ENCODE results near the gene CELSR1.

CELSR1 gene

DNA sequence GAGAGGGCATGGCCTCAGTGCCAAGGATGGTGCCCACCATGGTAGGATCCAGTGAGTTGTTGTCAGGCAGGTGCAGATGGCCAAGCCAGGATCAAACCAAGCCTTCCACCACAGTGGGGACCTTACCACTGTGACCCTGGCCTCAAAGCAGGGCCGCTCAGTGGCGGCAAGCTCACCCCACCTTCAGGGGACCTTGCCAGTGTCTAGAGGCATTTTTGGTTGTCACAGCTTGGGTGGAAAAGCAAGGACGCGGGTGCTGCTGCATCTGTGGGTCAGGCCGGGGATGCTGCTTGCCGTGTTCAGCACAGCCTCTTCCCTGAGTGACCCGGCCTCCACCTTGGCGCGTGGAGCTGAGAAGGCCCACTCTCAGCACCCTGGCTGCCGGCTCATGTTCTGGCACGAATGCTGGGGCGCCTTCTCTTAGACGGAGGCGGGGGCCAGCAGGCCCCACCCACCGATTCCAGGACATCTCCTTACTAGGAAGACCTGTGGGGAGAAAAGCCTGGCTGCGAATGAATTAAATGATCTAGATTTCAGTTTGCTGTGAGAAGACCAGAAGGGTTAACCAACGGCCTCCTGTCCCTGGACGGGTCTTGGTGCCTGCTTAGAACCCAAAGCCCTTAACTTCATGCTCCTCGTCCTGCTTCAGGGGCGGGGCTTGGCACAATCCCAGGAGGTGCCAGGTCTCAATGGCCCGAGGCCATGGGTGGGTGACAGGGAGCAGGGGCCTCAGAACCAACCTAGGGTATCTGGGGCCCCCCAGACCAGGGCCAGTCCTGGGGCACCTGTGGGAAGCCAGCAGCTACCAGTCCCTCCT lies 183.0 kb downstream of the CELSR1 start:
- DNase-seq (ENCODE audit: low read depth in 2 of 2, low spot score in 1 of 2) = no peak

GRCh38 chr22:46353483-46354105 lies 183.8 kb downstream of the CELSR1 start:
- DNase-seq (ENCODE audit: low read depth in 2 of 2, low spot score in 1 of 2) = no peak

DNA sequence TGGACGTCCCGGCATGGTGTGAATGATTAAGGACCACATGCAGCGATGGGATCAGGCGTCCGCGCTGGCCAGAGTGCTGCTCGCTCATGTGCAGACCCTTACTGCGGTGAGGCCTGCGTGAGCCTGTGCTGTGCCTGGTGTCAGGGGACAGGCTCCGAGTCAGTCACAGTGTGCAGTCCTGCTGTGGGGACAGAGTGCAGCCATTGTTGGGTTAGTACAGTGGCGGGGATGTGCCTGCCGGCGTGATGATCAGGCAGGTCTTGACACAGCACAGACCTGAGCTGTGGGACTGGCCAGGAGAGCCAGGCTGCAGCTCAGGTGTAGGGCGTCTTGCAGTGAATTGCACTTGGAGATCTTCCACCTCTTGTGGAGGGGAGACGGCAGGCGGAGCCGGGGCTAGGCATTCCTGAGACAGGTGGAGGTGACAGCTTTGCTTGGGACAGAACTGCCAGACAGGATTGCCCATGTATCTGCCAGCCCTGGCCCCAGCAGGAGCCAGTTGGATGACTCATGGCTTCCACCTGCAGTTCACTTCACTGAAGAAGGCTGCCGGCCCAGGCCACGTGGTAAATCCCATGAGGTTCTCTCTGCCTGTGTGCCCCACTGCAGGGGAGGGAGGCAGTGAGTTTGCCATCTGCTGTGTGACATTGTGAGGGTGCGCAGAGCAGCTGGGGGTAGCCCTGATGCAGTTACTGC lies 184.6 kb downstream of the CELSR1 start:
- no peak for DNase-seq (ENCODE audit: low read depth in 2 of 2, low spot score in 1 of 2)

DNA sequence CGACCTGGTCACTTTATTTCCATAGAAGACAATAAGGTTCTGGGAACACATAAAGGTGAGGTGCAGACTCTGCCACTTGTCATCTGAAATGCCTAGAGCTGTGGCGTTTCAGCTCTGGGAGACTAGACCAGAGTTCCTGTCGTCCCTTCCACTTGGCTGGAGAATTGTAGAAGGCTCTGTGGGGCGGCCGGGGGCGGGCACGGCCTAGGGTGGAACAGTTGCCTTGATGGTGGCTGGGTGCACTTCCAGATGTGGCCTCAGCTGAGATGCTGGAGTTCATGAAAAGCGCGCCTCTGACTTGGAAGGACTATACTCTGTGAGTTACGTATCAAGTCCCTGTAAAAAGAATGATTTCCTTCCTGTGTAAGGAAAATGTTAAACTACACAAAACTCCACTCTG lies 185.1 kb downstream of the CELSR1 start:
- no peak for DNase-seq (ENCODE audit: low read depth in 2 of 2, low spot score in 1 of 2)

GRCh38 chr22:46351767-46352166 lies 185.7 kb downstream of the CELSR1 start:
- no peak for DNase-seq (ENCODE audit: low read depth in 2 of 2, low spot score in 1 of 2)

GRCh38 chr22:46351131-46351735 lies 186.2 kb downstream of the CELSR1 start:
- no peak for DNase-seq (ENCODE audit: low read depth in 2 of 2, low spot score in 1 of 2)

DNA sequence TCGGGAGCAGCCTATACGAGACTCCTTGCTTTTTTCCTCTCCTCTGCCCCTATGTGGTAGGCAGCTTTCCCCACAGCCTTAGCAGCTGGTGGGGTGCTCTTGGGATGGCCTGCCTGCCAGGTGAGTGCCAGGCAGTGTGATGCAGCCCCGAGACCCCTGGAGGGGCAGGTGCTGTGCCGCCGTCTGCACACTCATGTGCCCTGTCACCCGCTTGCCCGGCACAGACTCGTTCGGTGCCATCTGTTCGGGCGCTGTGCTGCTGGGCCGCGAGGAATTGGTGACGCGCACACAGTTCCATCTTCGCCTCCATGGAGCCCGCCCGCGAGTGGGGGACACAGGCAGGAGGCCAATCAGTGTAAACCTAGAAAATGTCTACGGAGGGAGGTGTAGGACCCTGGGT lies 186.8 kb downstream of the CELSR1 start:
- DNase-seq (ENCODE audit: low read depth in 2 of 2, low spot score in 1 of 2) = no peak

GRCh38 chr22:46350121-46350520 lies 187.3 kb downstream of the CELSR1 start:
- DNase-seq (ENCODE audit: low read depth in 2 of 2, low spot score in 1 of 2) = no peak

GRCh38 chr22:46349681-46350080 lies 187.7 kb downstream of the CELSR1 start:
- DNase-seq (ENCODE audit: low read depth in 2 of 2, low spot score in 1 of 2) = no peak

DNA sequence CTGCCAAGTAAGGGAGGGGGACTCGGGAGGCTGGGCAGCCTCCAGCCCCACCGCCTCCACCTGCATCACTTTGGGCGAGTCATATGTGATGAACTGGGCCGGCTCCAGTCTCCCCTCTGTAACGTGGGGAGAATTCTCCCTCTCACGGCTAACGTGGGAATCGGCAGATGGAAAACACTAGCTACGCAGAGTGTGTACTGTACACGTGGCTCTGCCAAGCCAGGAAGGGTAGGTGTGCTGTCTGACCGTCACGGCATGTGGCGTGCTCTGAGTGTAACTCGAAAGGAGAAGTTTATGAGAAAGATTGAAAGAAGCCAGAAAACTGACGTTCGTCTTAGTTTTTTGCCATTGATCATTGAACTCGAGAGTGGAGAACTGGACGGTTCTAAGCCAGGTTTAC lies 188.2 kb downstream of the CELSR1 start:
- DNase-seq (ENCODE audit: low read depth in 2 of 2, low spot score in 1 of 2) = no peak

- no peak for DNase-seq (ENCODE audit: low read depth in 2 of 2, low spot score in 1 of 2)
Observed at GRCh38 chr22:46348099-46348695, 189.2 kb downstream of the CELSR1 start.

DNA sequence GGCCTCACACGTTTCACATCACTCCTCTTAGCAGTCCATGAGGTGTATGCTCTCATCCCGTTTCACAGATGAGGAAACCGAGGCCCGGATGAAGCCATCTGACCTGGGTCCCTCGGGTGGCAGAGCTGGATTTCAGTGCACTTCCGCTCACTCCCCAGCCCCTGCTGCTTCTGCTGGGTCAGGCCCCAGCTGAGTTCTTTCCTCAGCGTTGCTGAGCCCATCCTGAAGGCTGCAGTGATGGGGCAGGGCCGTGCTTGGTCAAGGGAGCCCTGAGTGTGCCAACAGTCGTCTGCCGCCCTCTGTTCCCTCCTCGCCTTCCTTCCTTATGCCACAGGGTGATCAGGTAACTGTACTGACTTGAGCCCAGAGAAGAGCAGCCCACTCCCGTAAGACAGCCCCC lies 189.8 kb downstream of the CELSR1 start:
- no peak for DNase-seq (ENCODE audit: low read depth in 2 of 2, low spot score in 1 of 2)

DNA sequence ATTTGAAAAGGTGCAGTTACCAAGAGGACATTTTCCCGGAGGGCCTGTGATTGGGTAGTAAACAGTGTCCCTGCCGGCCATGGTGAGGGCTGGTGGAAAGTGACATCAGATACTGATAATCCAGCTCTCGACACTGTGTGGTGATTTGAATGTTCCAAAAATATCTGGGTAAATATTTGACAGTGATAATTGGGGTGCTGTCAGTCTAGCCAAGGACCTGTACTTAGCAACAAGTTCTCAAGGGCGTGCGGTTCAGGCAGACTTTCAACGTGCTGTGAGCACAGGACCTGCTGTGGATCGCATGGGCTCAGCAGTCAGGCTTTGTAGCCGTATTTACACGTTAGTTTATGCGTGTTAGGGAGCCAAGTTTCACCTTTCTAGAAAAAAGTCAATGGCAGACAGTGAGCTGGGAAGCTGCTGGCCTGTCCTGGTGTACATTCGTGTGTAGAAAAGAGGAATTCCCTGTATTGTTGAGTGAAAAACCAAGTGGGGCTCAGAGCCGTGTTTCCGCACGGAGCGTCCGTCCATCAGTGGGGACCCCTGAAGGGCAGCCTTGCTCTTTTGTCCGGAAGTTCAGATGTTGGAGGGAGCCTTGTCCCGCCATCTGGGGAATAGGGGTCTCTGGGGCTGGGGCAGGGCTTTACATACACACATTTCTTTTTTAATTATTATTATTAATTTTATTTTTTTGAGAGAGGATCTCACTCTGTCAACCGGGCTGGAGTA lies 190.6 kb downstream of the CELSR1 start:
- no peak for DNase-seq (ENCODE audit: low read depth in 2 of 2, low spot score in 1 of 2)

- no peak for DNase-seq (ENCODE audit: low read depth in 2 of 2, low spot score in 1 of 2)
Observed at GRCh38 chr22:46340676-46341075, 196.7 kb downstream of the CELSR1 start.

DNA sequence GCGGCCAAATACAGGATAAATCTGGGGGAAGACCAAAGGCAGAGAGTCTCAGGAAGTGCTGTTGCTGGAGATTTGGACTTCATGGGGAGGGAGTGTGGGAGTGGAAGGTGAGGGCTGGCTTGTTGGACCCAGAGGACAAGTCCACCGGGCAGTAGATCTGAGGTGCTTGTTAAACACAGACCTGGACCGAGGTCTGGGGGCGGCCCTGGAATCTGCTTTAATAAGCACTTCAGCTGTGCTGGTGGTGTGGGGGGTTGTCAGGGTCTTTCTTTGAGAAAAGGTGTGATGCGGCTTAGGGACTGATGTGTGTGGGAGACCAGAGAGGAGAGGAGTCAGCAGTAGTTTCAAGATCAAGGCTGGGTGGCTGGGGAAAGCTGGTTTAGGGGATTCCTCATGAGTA lies 197.5 kb downstream of the CELSR1 start:
- DNase-seq (ENCODE audit: low read depth in 2 of 2, low spot score in 1 of 2) = no peak

DNA sequence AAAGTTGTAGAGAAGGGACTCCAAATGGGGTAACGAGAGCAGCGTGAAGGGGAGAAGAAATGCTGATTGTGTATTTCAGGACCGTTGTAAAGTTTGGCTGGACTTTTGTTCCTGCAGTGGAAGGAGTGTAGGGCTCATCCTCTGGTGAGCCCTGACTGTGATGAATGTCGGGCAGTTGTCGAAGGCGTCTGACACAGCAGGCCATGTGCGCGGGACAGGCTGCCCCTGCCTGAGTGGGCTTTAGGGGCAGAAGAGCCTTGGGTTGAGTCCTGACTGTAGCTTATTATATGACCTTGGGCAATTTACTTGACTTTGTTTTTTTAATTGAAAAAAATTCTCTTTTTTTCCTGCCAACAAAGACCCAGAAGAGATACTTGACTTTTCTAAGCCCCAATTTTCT lies 198.8 kb downstream of the CELSR1 start:
- DNase-seq (ENCODE audit: low read depth in 2 of 2, low spot score in 1 of 2) = no peak

DNA sequence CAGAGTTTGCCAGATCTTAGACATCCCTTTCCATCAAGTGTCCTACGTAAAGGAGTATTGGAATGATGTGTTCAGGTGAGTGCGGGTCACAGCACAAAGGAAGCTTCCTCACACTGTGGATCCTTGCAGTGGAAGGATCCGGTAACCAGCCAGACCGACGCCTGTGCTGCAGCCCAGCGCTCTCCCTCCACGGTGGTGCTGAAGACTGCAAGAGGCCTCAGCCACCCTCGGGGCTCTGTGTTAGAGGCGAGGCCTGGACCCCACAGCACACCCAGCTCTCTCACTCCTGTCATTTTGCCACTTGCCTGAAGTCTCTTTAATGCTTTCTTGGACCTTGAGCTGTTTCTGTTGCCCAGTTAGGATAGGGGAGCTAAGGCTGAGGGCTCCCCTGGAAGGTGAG lies 199.6 kb downstream of the CELSR1 start:
- DNase-seq (ENCODE audit: low read depth in 2 of 2, low spot score in 1 of 2) = no peak

GRCh38 chr22:46336119-46337078 lies 201.0 kb downstream of the CELSR1 start:
- DNase-seq (ENCODE audit: low read depth in 2 of 2, low spot score in 1 of 2) = no peak

Data from stimulated activated CD8-positive, alpha-beta memory T cell treated with anti-CD3 and anti-CD28 coated beads, Interleukin-4, amount 100 ng/mL, for 1 hour (primary cell).